NT2/D1 (cell line): ENCODE data around the gene ATE1.

Experiments used
- DNase-seq: peaks from one replicate; pipeline ENCODE4 v3.0.0-alpha.2; 2011; ENCODE audit warnings: low read depth, low spot score
- H3K27me3 ChIP-seq: 2 replicates; pipeline ENCODE4 v1.6.0; 2011; ENCODE audit warnings: mild to moderate bottlenecking; ENCODE audit not compliant: insufficient read length, insufficient read depth
- H3K36me3 ChIP-seq: 2 replicates; pipeline ENCODE4 v1.6.1; 2011; ENCODE audit warnings: mild to moderate bottlenecking, low read length, mixed read lengths; ENCODE audit not compliant: insufficient read depth, insufficient read length
- H3K4me1 ChIP-seq: 2 replicates; pipeline ENCODE4 v1.5.1; 2011; ENCODE audit not compliant: insufficient read depth, insufficient read length
- H3K4me3 ChIP-seq: 2 replicates; pipeline ENCODE4 v1.5.1; 2011; ENCODE audit warnings: low read depth; ENCODE audit not compliant: insufficient read length
- H3K9ac ChIP-seq: 2 replicates; pipeline ENCODE4 v1.6.0; 2011; ENCODE audit warnings: low read depth; ENCODE audit not compliant: insufficient read length
- H3K9me3 ChIP-seq: 2 replicates; pipeline ENCODE4 v1.5.1; 2011; ENCODE audit warnings: mild to moderate bottlenecking, low read length; ENCODE audit not compliant: insufficient read depth
- SUZ12 ChIP-seq: IDR thresholded peaks from 2 replicates; pipeline ENCODE4 v1.6.1; 2011; ENCODE audit not compliant: insufficient read length, insufficient read depth; ENCODE audit errors: extremely low read depth
- YY1 ChIP-seq: IDR thresholded peaks from 2 replicates; pipeline ENCODE4 v1.6.1; 2011; ENCODE audit not compliant: insufficient read length, insufficient read depth
- ZNF274 ChIP-seq: IDR thresholded peaks from 2 replicates; pipeline ENCODE4 v1.6.1; 2011; ENCODE audit warnings: mild to moderate bottlenecking, low read depth, low read length

Gene ATE1

GRCh38 chr10:121886181-121886580 is 41.6 kb downstream of the ATE1 start:
- DNase-seq: no peak
- Histone ChIP-seq H3K4me3 (no peak overlapping the region), H3K36me3 (peaks cover 19% of the 10 kb centered on the region), H3K9me3 (no peaks in the 10 kb centered on the region), H3K9ac (no peak overlapping the region), H3K27me3 (no peaks in the 10 kb centered on the region), H3K4me1 (no peaks in the 10 kb centered on the region)
- no peak for TF ChIP-seq SUZ12

- H3K27me3 ChIP-seq: no peaks in the 10 kb centered on the region
- no peak overlapping the region for H3K4me3 ChIP-seq
- DNase-seq: no peak
- H3K4me1 ChIP-seq: no peaks in the 10 kb centered on the region
- TF ChIP-seq YY1 (no peak), SUZ12 (no peak), ZNF274 (no peak)
- no peak overlapping the region for H3K9ac ChIP-seq
- H3K36me3 ChIP-seq: peaks cover 18% of the 10 kb centered on the region
- H3K9me3 ChIP-seq: no peaks in the 10 kb centered on the region
Observed at GRCh38 chr10:121880895-121881294, 46.9 kb downstream of the ATE1 start.

GRCh38 chr10:121879476-121879875 is 48.4 kb downstream of the ATE1 start:
- TF ChIP-seq YY1: no peak
- no peaks in the 10 kb centered on the region for H3K9me3 ChIP-seq
- H3K4me3 ChIP-seq: no peak overlapping the region
- no peaks in the 10 kb centered on the region for H3K27me3 ChIP-seq
- peaks cover 13% of the 10 kb centered on the region for H3K36me3 ChIP-seq
- H3K9ac ChIP-seq: no peak overlapping the region
- no peaks in the 10 kb centered on the region for H3K4me1 ChIP-seq
- no peak for DNase-seq

GRCh38 chr10:121873236-121873635 is 54.6 kb downstream of the ATE1 start:
- Histone ChIP-seq H3K4me3 (no peak overlapping the region), H3K9ac (no peak overlapping the region), H3K4me1 (no peaks in the 10 kb centered on the region), H3K9me3 (no peaks in the 10 kb centered on the region), H3K36me3 (peaks cover 11% of the 10 kb centered on the region), H3K27me3 (no peaks in the 10 kb centered on the region)
- no peak for TF ChIP-seq ZNF274
- TF ChIP-seq YY1: no peak
- no peak for TF ChIP-seq SUZ12
- no peak for DNase-seq

GRCh38 chr10:121870413-121870812 is 57.4 kb downstream of the ATE1 start:
- Histone ChIP-seq H3K9me3 (no peaks in the 10 kb centered on the region), H3K4me3 (no peak overlapping the region), H3K27me3 (no peaks in the 10 kb centered on the region), H3K4me1 (no peaks in the 10 kb centered on the region), H3K9ac (no peak overlapping the region), H3K36me3 (peaks cover 11% of the 10 kb centered on the region)
- TF ChIP-seq YY1 (no peak), SUZ12 (no peak), ZNF274 (no peak)
- DNase-seq: no peak

GRCh38 chr10:121865554-121865953 is 62.3 kb downstream of the ATE1 start:
- no peak for DNase-seq
- Histone ChIP-seq H3K4me1 (no peaks in the 10 kb centered on the region), H3K27me3 (no peaks in the 10 kb centered on the region), H3K36me3 (peaks cover 11% of the 10 kb centered on the region), H3K9ac (no peak overlapping the region), H3K4me3 (no peak overlapping the region), H3K9me3 (no peaks in the 10 kb centered on the region)
- no peak for TF ChIP-seq YY1
- no peak for TF ChIP-seq ZNF274
- TF ChIP-seq SUZ12: no peak

- Histone ChIP-seq H3K36me3 (peaks cover 11% of the 10 kb centered on the region), H3K4me3 (no peak overlapping the region), H3K9ac (no peak overlapping the region), H3K27me3 (no peaks in the 10 kb centered on the region), H3K4me1 (no peaks in the 10 kb centered on the region), H3K9me3 (no peaks in the 10 kb centered on the region)
- TF ChIP-seq SUZ12: no peak
- TF ChIP-seq ZNF274: no peak
- TF ChIP-seq YY1: no peak
- DNase-seq: no peak
Observed at GRCh38 chr10:121864653-121865052, 63.2 kb downstream of the ATE1 start.

- Histone ChIP-seq H3K4me1 (no peaks in the 10 kb centered on the region), H3K36me3 (peaks cover 7% of the 10 kb centered on the region)
- no peak for TF ChIP-seq ZNF274
- no peak for TF ChIP-seq YY1
- no peak for TF ChIP-seq SUZ12
Observed at GRCh38 chr10:121864168-121864567, 63.7 kb downstream of the ATE1 start.

More at GRCh38 chr10:121864168-121864567, 63.7 kb downstream of the ATE1 start:
- no peak overlapping the region for H3K4me3 ChIP-seq
- no peaks in the 10 kb centered on the region for H3K27me3 ChIP-seq
- H3K9me3 ChIP-seq: no peaks in the 10 kb centered on the region
- H3K9ac ChIP-seq: no peak overlapping the region
- DNase-seq: no peak
